Activated T-cell treated with anti-CD3 and anti-CD28 coated beads for 4 hours (primary cell): ENCODE data around the gene PCDHB15.
"Not testable (repeated sequence)": the region's sequence is repeated elsewhere in the genome, so short reads cannot be mapped to it uniquely, and the experiment has no call there.

Experiments
- DNase-seq: peaks from one replicate; pipeline ENCODE4 v3.0.0-alpha.2; 2020

PCDHB15 gene

GRCh38 chr5:141245250-141245717, at the start of gene PCDHB15:
PCDHB15 (plus strand) TSS chr5:141245395; CDS start chr5:141245579, 184 bp downstream.
- DNase-seq = no peak

GRCh38 chr5:141196363-141196762, 48.8 kb upstream of the PCDHB15 start:
- DNase-seq = no peak

DNA sequence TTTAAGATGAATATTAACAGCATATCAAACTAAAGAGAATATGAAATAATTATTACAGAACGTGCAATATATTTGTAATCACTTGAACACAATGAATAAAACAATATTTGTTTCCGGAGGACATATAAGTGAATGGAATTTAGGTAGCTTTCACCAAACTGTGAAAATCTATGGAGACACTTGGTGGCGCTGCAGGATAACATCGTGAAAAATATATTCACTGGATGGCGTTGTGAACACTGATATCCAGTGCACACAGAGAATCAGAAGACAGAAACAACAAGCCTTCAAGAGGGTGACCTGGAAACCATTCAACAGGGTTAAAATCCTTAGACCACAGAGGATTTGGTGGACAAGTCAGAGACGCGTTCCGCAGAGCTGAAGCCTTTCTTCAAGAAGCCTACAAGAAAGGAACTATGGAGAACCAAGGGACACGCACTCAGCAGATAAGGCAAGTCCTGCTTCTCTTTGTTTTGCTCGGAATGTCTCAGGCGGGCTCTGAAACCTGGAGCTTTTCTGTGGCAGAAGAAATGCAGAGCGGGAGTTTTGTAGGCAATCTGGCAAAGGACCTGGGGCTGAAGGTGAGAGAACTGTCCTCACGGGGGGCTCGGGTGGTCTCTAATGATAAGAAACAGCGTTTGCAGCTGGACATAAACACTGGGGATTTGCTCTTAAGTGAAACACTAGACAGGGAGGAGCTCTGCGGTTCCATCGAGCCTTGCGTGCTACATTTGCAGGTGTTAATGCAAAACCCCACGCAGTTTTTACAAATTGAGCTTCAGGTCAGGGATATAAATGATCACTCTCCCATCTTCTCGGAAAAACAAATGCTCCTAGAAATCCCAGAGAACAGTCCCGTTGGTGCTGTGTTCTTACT, 45.6 kb upstream of the PCDHB15 start, which contains the start of gene PCDHB11:
TSS of gene PCDHB11 (plus strand) at position 269 of the 877 bp plus-strand sequence. CDS start at position 417, 148 bp downstream.
- no peak for DNase-seq

DNA sequence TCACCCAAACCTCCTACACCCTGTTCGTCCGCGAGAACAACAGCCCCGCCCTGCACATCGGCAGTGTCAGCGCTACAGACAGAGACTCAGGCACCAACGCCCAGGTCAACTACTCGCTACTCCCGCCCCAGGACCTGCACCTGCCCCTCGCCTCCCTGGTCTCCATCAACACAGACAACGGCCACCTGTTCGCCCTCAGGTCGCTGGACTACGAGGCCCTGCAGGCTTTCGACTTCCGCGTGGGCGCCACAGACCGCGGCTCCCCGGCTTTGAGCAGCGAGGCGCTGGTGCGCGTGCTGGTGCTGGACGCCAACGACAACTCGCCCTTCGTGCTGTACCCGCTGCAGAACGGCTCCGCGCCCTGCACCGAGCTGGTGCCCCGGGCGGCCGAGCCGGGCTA, 44.1 kb upstream of the PCDHB15 start:
- not testable (repeated sequence) for DNase-seq

- not testable (repeated sequence) for DNase-seq
Measured at GRCh38 chr5:141201646-141202045, 43.5 kb upstream of the PCDHB15 start.

- no peak for DNase-seq
Measured at GRCh38 chr5:141208478-141208877, 36.7 kb upstream of the PCDHB15 start, which contains the start of gene PCDHB12. PCDHB12 (plus strand) TSS chr5:141208719; CDS start chr5:141208908, 189 bp downstream.

GRCh38 chr5:141210281-141210680, 34.9 kb upstream of the PCDHB15 start:
- not testable (repeated sequence) for DNase-seq

DNA sequence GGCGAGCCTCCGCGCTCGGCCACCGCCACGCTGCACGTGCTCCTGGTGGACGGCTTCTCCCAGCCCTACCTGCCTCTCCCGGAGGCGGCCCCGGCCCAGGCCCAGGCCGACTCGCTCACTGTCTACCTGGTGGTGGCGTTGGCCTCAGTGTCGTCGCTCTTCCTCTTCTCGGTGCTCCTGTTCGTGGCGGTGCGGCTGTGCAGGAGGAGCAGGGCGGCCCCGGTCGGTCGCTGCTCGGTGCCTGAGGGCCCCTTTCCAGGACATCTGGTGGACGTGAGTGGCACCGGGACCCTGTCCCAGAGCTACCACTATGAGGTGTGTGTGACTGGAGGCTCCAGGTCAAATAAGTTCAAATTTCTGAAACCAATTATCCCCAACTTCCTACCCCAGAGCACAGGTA, 34.3 kb upstream of the PCDHB15 start:
- not testable (repeated sequence) for DNase-seq

- not testable (repeated sequence) for DNase-seq
Measured at GRCh38 chr5:141213656-141214339, 31.4 kb upstream of the PCDHB15 start, which contains the start of gene PCDHB13. PCDHB13 (plus strand) TSS chr5:141213919; CDS start chr5:141214124, 205 bp downstream.

- not testable (repeated sequence) for DNase-seq
Measured at GRCh38 chr5:141214583-141214982, 30.6 kb upstream of the PCDHB15 start.

DNA sequence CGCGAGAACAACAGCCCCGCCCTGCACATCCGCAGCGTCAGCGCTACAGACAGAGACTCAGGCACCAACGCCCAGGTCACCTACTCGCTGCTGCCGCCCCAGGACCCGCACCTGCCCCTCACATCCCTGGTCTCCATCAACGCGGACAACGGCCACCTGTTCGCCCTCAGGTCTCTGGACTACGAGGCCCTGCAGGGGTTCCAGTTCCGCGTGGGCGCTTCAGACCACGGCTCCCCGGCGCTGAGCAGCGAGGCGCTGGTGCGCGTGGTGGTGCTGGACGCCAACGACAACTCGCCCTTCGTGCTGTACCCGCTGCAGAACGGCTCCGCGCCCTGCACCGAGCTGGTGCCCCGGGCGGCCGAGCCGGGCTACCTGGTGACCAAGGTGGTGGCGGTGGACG, 29.7 kb upstream of the PCDHB15 start:
- DNase-seq = not testable (repeated sequence)

- not testable (repeated sequence) for DNase-seq
Measured at GRCh38 chr5:141216035-141216434, 29.2 kb upstream of the PCDHB15 start.

GRCh38 chr5:141223112-141223783, 21.9 kb upstream of the PCDHB15 start, which contains the start of gene PCDHB14:
PCDHB14 (plus strand) TSS chr5:141223343; CDS start chr5:141223506, 163 bp downstream.
- no peak for DNase-seq

DNA sequence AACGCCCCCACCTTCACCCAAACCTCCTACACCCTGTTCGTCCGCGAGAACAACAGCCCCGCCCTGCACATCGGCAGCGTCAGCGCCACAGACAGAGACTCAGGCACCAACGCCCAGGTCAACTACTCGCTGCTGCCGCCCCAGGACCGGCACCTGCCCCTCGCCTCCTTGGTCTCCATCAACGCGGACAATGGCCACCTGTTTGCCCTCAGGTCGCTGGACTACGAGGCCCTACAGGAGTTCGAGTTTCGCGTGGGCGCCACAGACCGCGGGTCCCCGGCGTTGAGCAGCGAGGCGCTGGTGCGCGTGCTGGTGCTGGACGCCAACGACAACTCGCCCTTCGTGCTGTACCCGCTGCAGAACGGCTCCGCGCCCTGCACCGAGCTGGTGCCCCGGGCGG, 20.4 kb upstream of the PCDHB15 start:
- not testable (repeated sequence) for DNase-seq

DNA sequence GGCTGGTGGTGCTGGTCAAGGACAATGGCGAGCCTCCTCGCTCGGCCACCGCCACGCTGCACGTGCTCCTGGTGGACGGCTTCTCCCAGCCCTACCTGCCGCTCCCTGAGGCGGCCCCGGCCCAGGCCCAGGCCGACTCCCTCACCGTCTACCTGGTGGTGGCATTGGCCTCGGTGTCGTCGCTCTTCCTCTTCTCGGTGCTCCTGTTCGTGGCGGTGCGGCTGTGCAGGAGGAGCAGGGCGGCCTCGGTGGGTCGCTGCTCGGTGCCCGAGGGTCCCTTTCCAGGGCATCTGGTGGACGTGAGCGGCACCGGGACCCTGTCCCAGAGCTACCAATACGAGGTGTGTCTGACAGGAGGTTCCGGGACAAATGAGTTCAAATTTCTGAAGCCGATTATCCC, 19.8 kb upstream of the PCDHB15 start:
- not testable (repeated sequence) for DNase-seq

GRCh38 chr5:141234109-141234667, 11.0 kb upstream of the PCDHB15 start:
- DNase-seq = no peak

DNA sequence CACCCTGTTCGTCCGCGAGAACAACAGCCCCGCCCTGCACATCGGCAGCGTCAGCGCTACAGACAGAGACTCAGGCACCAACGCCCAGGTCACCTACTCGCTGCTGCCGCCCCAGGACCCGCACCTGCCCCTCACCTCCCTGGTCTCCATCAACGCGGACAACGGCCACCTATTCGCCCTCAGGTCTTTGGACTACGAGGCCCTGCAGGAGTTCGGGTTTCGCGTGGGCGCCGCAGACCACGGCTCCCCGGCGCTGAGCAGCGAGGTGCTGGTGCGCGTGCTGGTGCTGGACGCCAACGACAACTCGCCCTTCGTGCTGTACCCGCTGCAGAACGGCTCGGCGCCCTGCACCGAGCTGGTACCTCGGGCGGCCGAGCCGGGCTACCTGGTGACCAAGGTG, 9.3 kb upstream of the PCDHB15 start:
- not testable (repeated sequence) for DNase-seq

DNA sequence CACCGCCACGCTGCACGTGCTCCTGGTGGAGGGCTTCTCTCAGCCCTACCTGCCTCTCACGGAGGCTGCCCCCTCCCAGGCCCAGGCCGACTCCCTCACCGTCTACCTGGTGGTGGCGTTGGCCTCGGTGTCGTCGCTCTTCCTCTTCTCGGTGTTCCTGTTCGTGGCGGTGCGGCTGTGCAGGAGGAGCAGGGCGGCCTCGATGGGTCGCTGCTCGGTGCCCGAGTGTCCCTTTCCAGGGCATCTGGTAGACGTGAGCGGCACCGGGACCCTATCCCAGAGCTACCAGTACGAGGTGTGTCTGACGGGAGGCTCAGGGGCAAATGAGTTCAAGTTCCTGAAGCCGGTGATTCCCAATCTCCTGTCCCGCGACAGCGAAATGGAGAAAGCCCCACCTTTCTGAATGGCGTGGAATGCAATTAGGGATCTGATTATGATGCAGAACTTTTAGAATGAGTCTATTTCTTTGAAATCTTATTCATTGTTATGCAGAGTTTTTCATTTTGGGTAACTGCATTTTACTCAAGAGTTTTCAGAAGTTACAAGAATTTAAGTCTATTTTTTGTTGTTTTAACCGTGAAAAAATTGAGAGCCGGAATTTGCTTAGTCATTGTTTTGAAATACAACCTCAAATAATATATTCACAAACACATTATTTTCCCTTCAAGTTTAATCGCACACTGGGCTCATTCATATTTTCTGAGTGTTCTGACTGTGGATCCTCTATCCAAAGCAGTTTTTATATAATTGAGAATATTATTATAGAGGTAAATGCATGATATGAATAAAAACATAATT, 8.5 kb upstream of the PCDHB15 start:
- DNase-seq = no peak

DNA sequence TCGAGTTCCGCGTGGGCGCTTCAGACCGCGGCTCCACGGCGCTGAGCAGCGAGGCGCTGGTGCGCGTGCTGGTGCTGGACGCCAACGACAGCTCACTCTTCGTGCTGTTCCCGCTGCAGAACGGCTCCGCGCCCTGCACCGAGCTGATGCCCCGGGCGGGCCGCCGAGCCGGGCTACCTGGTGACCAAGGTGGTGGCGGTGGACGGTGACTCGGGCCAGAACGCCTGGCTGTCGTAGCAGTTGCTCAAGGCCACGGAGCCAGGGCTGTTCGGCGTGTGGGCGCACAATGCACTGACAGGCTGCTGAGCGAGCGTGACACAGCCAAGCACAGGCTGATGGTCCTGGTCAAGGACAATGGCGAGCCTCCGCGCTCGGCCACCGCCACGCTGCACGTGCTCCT, 3.7 kb upstream of the PCDHB15 start:
- DNase-seq = no peak

DNA sequence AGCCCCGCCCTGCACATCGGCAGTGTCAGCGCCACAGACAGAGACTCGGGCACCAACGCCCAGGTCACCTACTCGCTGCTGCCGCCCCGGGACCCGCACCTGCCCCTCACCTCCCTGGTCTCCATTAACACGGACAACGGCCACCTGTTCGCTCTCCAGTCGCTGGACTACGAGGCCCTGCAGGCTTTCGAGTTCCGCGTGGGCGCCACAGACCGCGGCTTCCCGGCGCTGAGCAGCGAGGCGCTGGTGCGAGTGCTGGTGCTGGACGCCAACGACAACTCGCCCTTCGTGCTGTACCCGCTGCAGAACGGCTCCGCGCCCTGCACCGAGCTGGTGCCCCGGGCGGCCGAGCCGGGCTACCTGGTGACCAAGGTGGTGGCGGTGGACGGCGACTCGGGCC, 1.8 kb downstream of the PCDHB15 start:
- DNase-seq = not testable (repeated sequence)

DNA sequence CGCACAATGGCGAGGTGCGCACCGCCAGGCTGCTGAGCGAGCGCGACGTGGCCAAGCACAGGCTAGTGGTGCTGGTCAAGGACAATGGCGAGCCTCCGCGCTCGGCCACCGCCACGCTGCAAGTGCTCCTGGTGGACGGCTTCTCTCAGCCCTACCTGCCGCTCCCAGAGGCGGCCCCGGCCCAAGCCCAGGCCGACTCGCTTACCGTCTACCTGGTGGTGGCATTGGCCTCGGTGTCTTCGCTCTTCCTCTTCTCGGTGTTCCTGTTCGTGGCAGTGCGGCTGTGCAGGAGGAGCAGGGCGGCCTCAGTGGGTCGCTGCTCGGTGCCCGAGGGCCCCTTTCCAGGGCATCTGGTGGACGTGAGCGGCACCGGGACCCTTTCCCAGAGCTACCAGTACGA, 2.2 kb downstream of the PCDHB15 start:
- not testable (repeated sequence) for DNase-seq
